22Rv1 (cell line): ENCODE results near the gene C1QTNF3.

ENCODE experiments used
- H3K27ac ChIP-seq: fragments of 450-650 bp; 2 replicates; pipeline ENCODE4 v1.5.1; 2017
- CTCF ChIP-seq: fragments of 450-650 bp; IDR thresholded peaks from 2 replicates; pipeline ENCODE4 v1.5.1; 2017; ENCODE audit warnings: mild to moderate bottlenecking
- ZFX ChIP-seq: fragments of 450-650 bp; IDR thresholded peaks from 2 replicates; pipeline ENCODE4 v1.6.1; 2017; ENCODE audit warnings: antibody characterized with exemption, borderline replicate concordance

The C1QTNF3 gene

GRCh38 chr5:34045023-34045422 lies 2.0 kb upstream of the C1QTNF3 start:
- H3K27ac ChIP-seq: no peak overlapping the region
- TF ChIP-seq ZFX (no peak), CTCF (no peak)

GRCh38 chr5:34042321-34042720 lies 692 bp downstream of the C1QTNF3 start:
- TF ChIP-seq ZFX: no peak
- no peak for TF ChIP-seq CTCF
- H3K27ac ChIP-seq: no peak overlapping the region

- no peak overlapping the region for H3K27ac ChIP-seq
- TF ChIP-seq ZFX (no peak), CTCF (no peak)
Measured at GRCh38 chr5:34041247-34041972, 1.6 kb downstream of the C1QTNF3 start.

- TF ChIP-seq ZFX (no peak), CTCF (no peak)
Measured at GRCh38 chr5:34040472-34040871, 2.5 kb downstream of the C1QTNF3 start.

GRCh38 chr5:34039398-34040157 lies 3.4 kb downstream of the C1QTNF3 start:
- TF ChIP-seq CTCF (no peak), ZFX (no peak)

More at GRCh38 chr5:34040472-34040871, 2.5 kb downstream of the C1QTNF3 start:
- H3K27ac ChIP-seq: no peak overlapping the region

GRCh38 chr5:34038838-34039237 lies 4.2 kb downstream of the C1QTNF3 start:
- H3K27ac ChIP-seq: no peak overlapping the region
- TF ChIP-seq CTCF (no peak), ZFX (no peak)

More at GRCh38 chr5:34039398-34040157, 3.4 kb downstream of the C1QTNF3 start:
- no peak overlapping the region for H3K27ac ChIP-seq

- H3K27ac ChIP-seq: no peak overlapping the region
- no peak for TF ChIP-seq CTCF
- no peak for TF ChIP-seq ZFX
Measured at GRCh38 chr5:34038390-34038789, 4.6 kb downstream of the C1QTNF3 start.
